Neuronal stem cell (in vitro differentiated cells): ENCODE measurements around the gene DCPS.

Source experiments
- DNase-seq: peaks from one replicate; pipeline ENCODE4 v3.0.0-alpha.2; 2013; ENCODE audit warnings: low spot score
- H2AFZ ChIP-seq: one replicate; pipeline ENCODE4 v1.6.1; 2013; ENCODE audit warnings: mild to moderate bottlenecking, low read length, inconsistent platforms
- H2AK5ac ChIP-seq: 2 replicates; pipeline ENCODE4 v1.6.1; 2013; ENCODE audit warnings: low read depth, mild to moderate bottlenecking, inconsistent platforms, low read length, moderate library complexity, mixed read lengths
- H2BK120ac ChIP-seq: 2 replicates; pipeline ENCODE4 v1.6.1; 2013; ENCODE audit warnings: low read depth, mild to moderate bottlenecking, inconsistent platforms, low read length, moderate library complexity, mixed read lengths
- H2BK12ac ChIP-seq: one replicate; pipeline ENCODE4 v1.6.1; 2013; ENCODE audit warnings: low read length, inconsistent platforms
- H2BK15ac ChIP-seq: 2 replicates; pipeline ENCODE4 v1.6.1; 2013; ENCODE audit warnings: mild to moderate bottlenecking, low read length, inconsistent platforms, mixed read lengths
- H2BK5ac ChIP-seq: one replicate; pipeline ENCODE4 v1.6.1; 2013; ENCODE audit warnings: inconsistent platforms, mild to moderate bottlenecking, low read length, moderate library complexity
- H3K14ac ChIP-seq: one replicate; pipeline ENCODE4 v1.6.1; 2013; ENCODE audit warnings: low read length, inconsistent platforms
- H3K18ac ChIP-seq: 2 replicates; pipeline ENCODE4 v1.6.1; 2013; ENCODE audit warnings: low read length, inconsistent platforms
- H3K23ac ChIP-seq: 2 replicates; pipeline ENCODE4 v1.6.1; 2013; ENCODE audit warnings: low read depth, mild to moderate bottlenecking, mixed read lengths, low read length, inconsistent platforms; ENCODE audit not compliant: poor library complexity
- H3K27ac ChIP-seq: replicated peaks from 3 replicates; pipeline ENCODE4 v1.5.1; 2013; ENCODE audit warnings: low read length, inconsistent platforms
- H3K27me3 ChIP-seq, 3 experiments: 2 replicates each; pipeline ENCODE4 v1.6.1; 2013; ENCODE audit warnings: low read length in 3 of 3, mild to moderate bottlenecking in 2 of 3, inconsistent platforms in 1 of 3, low read depth in 1 of 3, mixed read lengths in 1 of 3, moderate library complexity in 1 of 3; ENCODE audit not compliant: control insufficient read depth in 3 of 3, insufficient read depth in 3 of 3
- H3K36me3 ChIP-seq, 2 donors: replicated peaks in 1 of 2; 2 replicates each; pipeline ENCODE4 v1.6.1; 2013; ENCODE audit warnings: low read length in 2 of 2; ENCODE audit not compliant: control insufficient read depth in 2 of 2, insufficient read depth in 2 of 2
- H3K4ac ChIP-seq: 2 replicates; pipeline ENCODE4 v1.6.1; 2013; ENCODE audit warnings: inconsistent platforms, mild to moderate bottlenecking, low read length, moderate library complexity
- H3K4me1 ChIP-seq, 2 donors: 1 replicate in 1 of 2; 2 replicates in 1 of 2; pipeline ENCODE4 v1.6.1; 2013; ENCODE audit warnings: low read length in 2 of 2, low read depth in 1 of 2; ENCODE audit not compliant: control insufficient read depth in 2 of 2, insufficient read depth in 1 of 2
- H3K4me2 ChIP-seq: one replicate; pipeline ENCODE4 v1.6.1; 2013; ENCODE audit warnings: mild to moderate bottlenecking, low read length, inconsistent platforms; ENCODE audit not compliant: insufficient read depth, poor library complexity, severe bottlenecking
- H3K4me3 ChIP-seq, 2 donors: 2 replicates each; pipeline ENCODE4 v1.5.1; 2013; ENCODE audit warnings: low read length in 2 of 2, mild to moderate bottlenecking in 2 of 2, inconsistent platforms in 1 of 2, moderate library complexity in 1 of 2
- H3K79me1 ChIP-seq: one replicate; pipeline ENCODE4 v1.6.1; 2013; ENCODE audit warnings: low read depth, mild to moderate bottlenecking, inconsistent platforms, low read length, moderate library complexity
- H3K9ac ChIP-seq: one replicate; pipeline ENCODE4 v1.6.1; 2013; ENCODE audit warnings: mild to moderate bottlenecking, low read depth, low read length, inconsistent platforms; ENCODE audit not compliant: poor library complexity
- H3K9me3 ChIP-seq, 2 donors: replicated peaks in 1 of 2; 2 replicates each; pipeline versions ENCODE3 to v1.6.1; 2013; ENCODE audit warnings: low read length in 2 of 2, mild to moderate bottlenecking in 2 of 2, inconsistent platforms in 1 of 2, low read depth in 1 of 2, mixed read lengths in 1 of 2, moderate library complexity in 1 of 2; ENCODE audit not compliant: control insufficient read depth in 2 of 2, insufficient read depth in 1 of 2
- H4K8ac ChIP-seq: one replicate; pipeline ENCODE4 v1.6.1; 2013; ENCODE audit warnings: low read depth, mild to moderate bottlenecking, inconsistent platforms, low read length, moderate library complexity
- H4K91ac ChIP-seq: one replicate; pipeline ENCODE4 v1.6.1; 2013; ENCODE audit warnings: low read length, low read depth, mild to moderate bottlenecking, inconsistent platforms; ENCODE audit not compliant: poor library complexity
- WGBS, 2 donors: extraction: QIAGEN DNeasy Blood & Tissue Kit; methylation state at CpG; one replicate each; pipeline ENCODE4 v1.1.7; 2013; ENCODE audit warnings: missing lambda C conversion rate in 2 of 2, mixed read lengths in 1 of 2; ENCODE audit not compliant: insufficient read length in 2 of 2, insufficient replicate concordance in 1 of 2; ENCODE audit errors: extremely low coverage in 2 of 2; 5-methylcytosine and 5-hydroxymethylcytosine counted together

The DCPS gene

DNA sequence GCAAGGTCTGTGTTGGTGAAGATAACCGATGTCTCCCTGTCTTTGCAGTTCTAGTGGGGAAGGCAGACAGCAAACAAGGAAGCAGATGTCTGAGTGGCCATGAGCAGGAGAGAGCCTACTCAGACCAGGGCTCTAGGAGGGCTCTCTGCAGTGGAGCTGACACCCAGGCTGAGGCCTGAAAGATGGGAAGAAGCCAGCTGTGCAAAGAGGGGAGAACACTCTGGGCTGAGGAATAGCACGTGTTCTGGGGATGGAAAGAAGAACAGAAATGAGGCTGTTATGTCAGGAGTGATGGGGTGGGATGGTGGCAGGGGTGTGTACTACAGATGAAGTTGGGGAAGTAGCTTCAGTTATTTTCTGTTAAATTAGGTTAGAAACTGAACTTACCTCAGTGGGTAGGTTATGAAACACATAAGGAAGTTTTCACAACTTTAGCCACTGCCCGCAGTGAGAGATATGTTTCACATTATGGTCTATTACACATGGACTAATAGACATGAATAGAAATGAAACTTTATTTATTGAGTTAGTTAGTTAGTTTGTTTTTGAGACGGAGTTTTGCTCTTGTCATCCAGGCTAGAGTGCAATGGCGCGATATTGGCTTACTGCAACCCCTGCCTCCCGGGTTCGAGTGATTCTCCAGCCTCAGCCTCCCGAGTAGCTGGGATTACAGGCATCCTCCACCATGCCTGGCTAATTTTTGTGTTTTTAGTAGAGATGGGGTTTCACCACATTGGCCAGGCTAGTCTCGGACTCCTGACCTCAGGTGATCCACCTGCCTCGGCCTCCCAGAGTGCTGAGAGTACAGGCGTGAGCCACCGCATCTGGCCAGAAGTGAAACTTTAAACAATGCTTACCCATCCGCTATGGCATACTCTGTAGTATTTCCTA lies 7.8 kb downstream of the DCPS start:
- H2BK120ac ChIP-seq: no peak overlapping the region
- no peak overlapping the region for H2BK12ac ChIP-seq
- H2BK15ac ChIP-seq: no peak overlapping the region
- no peak overlapping the region for H3K27ac ChIP-seq
- H3K23ac ChIP-seq: no peak overlapping the region
- no peak overlapping the region for H2BK5ac ChIP-seq
- H3K4me3 ChIP-seq: no peak overlapping the region
- H3K18ac ChIP-seq: no peak overlapping the region
- H3K4me1 ChIP-seq: no peaks in the 10 kb centered on the region
- H3K4ac ChIP-seq: no peak overlapping the region
- H3K36me3 ChIP-seq: peaks cover 2 to 46% of the 10 kb centered on the region in 2 donors
- no peaks in the 10 kb centered on the region for H3K79me1 ChIP-seq
- H3K9ac ChIP-seq: no peak overlapping the region
- no peak overlapping the region for H2AFZ ChIP-seq
- no peak overlapping the region for H2AK5ac ChIP-seq
- no peak for DNase-seq
- H3K27me3 ChIP-seq: no peaks in the 10 kb centered on the region
- WGBS, 2 donors: no CpG with 5 or more reads among the region's 14 CpGs
- no peak overlapping the region for H4K8ac ChIP-seq
- no peak overlapping the region for H3K4me2 ChIP-seq
- H3K9me3 ChIP-seq: peaks cover 0 to 4% of the 10 kb centered on the region in 2 donors
- H4K91ac ChIP-seq: no peak overlapping the region
- no peak overlapping the region for H3K14ac ChIP-seq

DNA sequence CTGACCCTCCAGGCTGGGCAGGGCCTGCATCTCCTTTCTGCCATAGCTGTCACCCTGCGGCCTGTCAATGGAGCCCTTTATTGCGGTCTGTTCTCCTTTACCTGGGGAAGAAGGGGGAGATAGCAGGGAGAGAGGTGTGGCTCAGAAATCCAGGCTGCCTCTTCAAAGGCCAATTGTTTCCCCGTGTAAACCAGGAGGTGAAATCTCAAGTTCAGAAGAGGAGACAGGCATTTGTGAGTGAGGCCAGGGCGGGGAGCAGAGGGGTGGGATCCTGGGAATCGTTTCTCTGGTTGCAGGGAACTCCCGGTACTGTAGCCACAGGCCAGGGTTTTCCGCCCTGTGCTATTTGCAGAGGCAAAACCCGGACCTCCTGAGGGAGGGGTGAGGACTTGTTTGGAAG lies 9.1 kb downstream of the DCPS start:
- no peak overlapping the region for H2AFZ ChIP-seq
- no CpG with 5 or more reads among the region's 8 CpGs for WGBS, 2 donors
- H2BK120ac ChIP-seq: no peak overlapping the region
- peaks cover 0 to 4% of the 10 kb centered on the region in 2 donors for H3K9me3 ChIP-seq
- no peaks in the 10 kb centered on the region for H3K79me1 ChIP-seq
- H3K4ac ChIP-seq: no peak overlapping the region
- H3K14ac ChIP-seq: no peak overlapping the region
- no peak overlapping the region for H2BK5ac ChIP-seq
- no peak overlapping the region for H3K4me3 ChIP-seq
- no peak overlapping the region for H4K91ac ChIP-seq
- no peaks in the 10 kb centered on the region for H3K27me3 ChIP-seq
- no peak overlapping the region for H3K4me2 ChIP-seq
- H3K4me1 ChIP-seq: no peaks in the 10 kb centered on the region
- no peak overlapping the region for H3K18ac ChIP-seq
- H2BK15ac ChIP-seq: no peak overlapping the region
- H3K36me3 ChIP-seq: peaks cover 2 to 46% of the 10 kb centered on the region in 2 donors
- H3K27ac ChIP-seq: no peak overlapping the region
- H2BK12ac ChIP-seq: no peak overlapping the region
- no peak overlapping the region for H3K23ac ChIP-seq
- H3K9ac ChIP-seq: no peak overlapping the region
- H4K8ac ChIP-seq: no peak overlapping the region
- DNase-seq: no peak
- no peak overlapping the region for H2AK5ac ChIP-seq

- H2BK15ac ChIP-seq: no peak overlapping the region
- no peak overlapping the region for H2BK5ac ChIP-seq
- H2AK5ac ChIP-seq: no peak overlapping the region
- no peak overlapping the region for H3K27ac ChIP-seq
- no peak overlapping the region for H3K18ac ChIP-seq
- no peak overlapping the region for H3K14ac ChIP-seq
- H2AFZ ChIP-seq: no peak overlapping the region
- no peak overlapping the region for H3K4ac ChIP-seq
- H2BK120ac ChIP-seq: no peak overlapping the region
- H3K4me2 ChIP-seq: no peak overlapping the region
- no CpG with 5 or more reads among the region's 5 CpGs for WGBS, 2 donors
- no peak overlapping the region for H3K9ac ChIP-seq
- peaks cover 4 to 6% of the 10 kb centered on the region in 2 donors for H3K4me1 ChIP-seq
- no peak overlapping the region for H3K4me3 ChIP-seq
- H3K27me3 ChIP-seq: no peaks in the 10 kb centered on the region
- no peak for DNase-seq
- H3K23ac ChIP-seq: no peak overlapping the region
- no peak overlapping the region for H4K8ac ChIP-seq
- peaks cover 0 to 4% of the 10 kb centered on the region in 2 donors for H3K9me3 ChIP-seq
- H3K36me3 ChIP-seq: peaks cover 2 to 42% of the 10 kb centered on the region in 2 donors
- no peak overlapping the region for H2BK12ac ChIP-seq
- H4K91ac ChIP-seq: no peak overlapping the region
- no peaks in the 10 kb centered on the region for H3K79me1 ChIP-seq
Observed at GRCh38 chr11:126313826-126314225, 10.0 kb downstream of the DCPS start.

DNA sequence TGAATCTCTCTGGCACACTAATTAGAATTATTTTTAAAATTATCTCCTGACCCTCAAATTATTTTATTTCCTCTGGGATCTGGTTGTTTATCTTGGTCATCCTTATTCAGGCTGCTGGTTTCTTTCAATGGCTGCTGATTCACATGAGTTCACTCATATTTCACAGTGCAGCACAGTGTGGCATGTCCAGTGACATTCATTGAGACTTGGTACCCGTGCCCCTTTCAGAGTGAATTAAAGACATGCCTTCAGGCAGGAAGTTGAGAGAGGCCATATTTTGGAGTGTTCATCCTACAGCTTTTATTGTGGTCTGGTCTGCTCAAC lies 13.5 kb downstream of the DCPS start:
- H3K9ac ChIP-seq: no peak overlapping the region
- peaks cover 0 to 4% of the 10 kb centered on the region in 2 donors for H3K9me3 ChIP-seq
- no peak overlapping the region for H4K8ac ChIP-seq
- DNase-seq: no peak
- H3K27ac ChIP-seq: no peak overlapping the region
- H2AK5ac ChIP-seq: no peak overlapping the region
- no peak overlapping the region for H3K4ac ChIP-seq
- H2AFZ ChIP-seq: no peak overlapping the region
- H3K36me3 ChIP-seq: peaks cover 0 to 21% of the 10 kb centered on the region in 2 donors
- no peak overlapping the region for H3K4me3 ChIP-seq
- H3K4me1 ChIP-seq: peaks cover 4 to 9% of the 10 kb centered on the region in 2 donors
- no peak overlapping the region for H3K14ac ChIP-seq
- H3K23ac ChIP-seq: no peak overlapping the region
- no peak overlapping the region for H2BK120ac ChIP-seq
- no peak overlapping the region for H2BK5ac ChIP-seq
- H3K4me2 ChIP-seq: no peak overlapping the region
- no peaks in the 10 kb centered on the region for H3K27me3 ChIP-seq
- H2BK15ac ChIP-seq: no peak overlapping the region
- H4K91ac ChIP-seq: no peak overlapping the region
- no peaks in the 10 kb centered on the region for H3K79me1 ChIP-seq
- WGBS, 2 donors: no CpG with 5 or more reads among the region's 1 CpG
- no peak overlapping the region for H2BK12ac ChIP-seq
- no peak overlapping the region for H3K18ac ChIP-seq
